Medulla oblongata (tissue), 1 donor: ENCODE results near the gene GHRL.
A peak's percentile ranks its signal among the peaks of the same experiment; 100 is the strongest.
"Not testable (repeated sequence)": the region's sequence is repeated elsewhere in the genome, so short reads cannot be mapped to it uniquely, and the experiment has no call there.

Experiments used
- DNase-seq: peaks from one replicate; pipeline ENCODE4 v3.0.0-alpha.2; 2015; ENCODE audit errors: extremely low spot score

GHRL gene

DNA sequence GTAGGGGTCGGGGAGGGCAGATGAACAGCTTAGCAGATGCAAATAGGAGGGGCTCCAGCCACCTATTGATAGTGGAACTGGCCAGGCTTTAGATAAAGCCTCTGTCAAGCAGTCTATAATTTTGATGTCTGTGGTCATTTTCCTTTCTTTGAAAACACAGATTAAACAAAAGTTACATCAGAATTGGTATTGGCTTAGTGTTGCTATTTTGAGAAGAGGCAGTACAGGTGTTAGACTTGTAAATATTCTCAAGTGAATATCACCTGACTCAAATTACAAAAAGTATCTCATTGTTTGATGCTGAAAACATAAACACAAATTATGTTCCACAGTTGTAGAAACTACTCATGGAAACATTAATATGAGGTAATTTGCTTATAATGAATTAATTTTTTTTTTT is 18.1 kb downstream of the GHRL start:
- no peak for DNase-seq

DNA sequence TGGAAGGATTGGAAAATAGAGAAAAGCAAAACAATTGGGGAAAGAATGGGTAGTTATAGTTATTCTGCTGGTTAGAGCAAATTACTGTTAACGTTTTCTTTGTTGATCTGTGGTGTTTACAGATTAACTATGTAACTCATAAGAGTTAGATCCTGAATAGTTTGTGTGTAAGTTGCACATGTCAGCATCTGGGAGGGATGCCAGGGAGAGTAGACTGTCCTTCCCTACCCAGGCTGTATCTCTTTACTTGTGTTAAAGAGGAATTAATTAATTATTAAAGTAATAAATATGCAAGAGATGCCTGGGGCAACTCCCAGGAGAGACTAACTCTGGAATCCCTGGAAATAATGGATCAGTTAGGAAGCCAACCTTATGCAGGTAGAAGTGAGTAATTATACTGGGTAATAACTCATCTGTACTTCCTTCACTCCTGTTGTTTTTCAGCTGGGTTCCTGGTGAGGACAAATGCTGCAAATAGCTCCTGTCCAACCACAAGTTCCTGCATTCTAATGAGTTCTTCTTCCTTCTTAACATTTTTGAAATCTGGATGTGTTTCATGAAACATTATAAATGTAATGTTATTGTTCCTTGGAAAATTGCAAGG is 18.9 kb downstream of the GHRL start:
- no peak for DNase-seq

DNA sequence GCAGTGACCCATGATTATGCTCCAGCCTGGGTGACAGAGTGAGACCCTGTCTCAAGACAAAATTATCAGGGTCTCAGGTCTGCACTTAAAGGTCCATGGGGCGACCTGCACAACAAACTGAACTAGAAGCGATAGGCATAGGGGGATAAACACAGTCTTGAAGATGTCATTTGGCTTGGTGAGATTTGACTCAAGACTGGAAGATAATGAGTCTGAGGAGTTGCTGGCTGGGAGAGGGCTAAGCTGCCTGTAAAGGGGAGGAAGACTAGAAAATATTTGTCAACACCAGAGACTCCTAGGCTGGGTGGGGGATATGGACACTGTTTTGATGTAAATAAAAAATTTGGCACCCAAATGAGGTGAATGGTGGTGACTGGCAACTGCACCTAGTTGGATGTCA is 19.8 kb downstream of the GHRL start:
- DNase-seq: no peak

DNA sequence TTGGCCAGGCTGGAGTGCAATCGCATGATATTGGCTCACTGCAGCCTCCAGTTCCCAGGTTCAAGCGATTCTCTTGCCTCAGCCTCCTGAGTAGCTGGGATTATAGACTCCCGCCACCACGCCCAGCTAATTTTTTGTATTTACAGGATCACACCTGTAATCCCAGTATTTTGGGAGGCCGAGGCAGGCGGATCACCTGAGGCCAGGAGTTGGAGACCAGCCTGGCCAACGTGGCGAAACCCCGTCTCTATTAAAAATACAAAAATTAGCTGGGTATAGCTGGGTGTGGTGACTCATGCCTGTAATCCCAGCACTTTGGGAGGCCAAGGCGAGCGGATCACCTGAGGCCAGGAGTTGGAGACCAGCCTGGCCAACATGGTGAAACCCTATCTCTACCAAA is 20.3 kb downstream of the GHRL start:
- DNase-seq: not testable (repeated sequence)

DNA sequence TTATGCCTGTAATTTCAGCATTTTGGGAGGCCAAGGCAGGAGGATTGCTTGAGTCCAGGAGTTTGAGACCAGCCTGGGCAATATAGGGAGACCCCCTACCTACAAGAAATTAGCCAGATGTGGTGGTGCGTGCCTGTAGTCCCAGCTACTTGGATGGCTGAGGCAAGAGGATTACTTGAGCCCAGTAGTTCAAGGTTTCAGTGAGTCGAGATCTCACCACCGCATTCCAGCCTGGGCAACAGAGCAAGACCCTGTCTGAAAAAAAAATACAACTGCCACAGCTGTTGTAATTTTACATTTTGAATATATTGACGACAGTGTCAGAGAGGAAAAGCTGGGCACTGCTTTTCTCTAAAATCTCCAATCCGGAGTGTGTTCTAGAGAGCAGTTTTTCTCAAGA is 23.3 kb downstream of the GHRL start:
- DNase-seq: no peak

DNA sequence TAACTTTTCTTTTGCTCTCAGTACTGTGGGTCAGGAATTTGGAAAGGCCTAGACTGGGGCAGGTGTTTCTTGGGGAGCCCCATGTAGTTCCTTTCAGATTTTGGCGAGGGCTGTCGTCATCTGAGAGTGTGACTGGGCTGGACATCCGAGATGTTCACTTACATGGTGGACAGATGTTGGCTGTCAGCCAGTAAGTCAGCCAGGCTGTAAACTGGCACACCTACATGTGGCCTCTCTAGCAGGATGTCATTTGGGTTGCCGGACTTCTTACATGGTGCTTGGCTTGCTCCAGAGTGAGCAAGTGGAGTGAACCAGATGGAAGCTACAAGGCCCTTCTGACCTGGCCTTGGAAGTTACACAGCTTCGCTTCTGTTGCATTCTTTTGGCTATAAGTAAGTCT is 23.8 kb downstream of the GHRL start:
- DNase-seq: no peak

DNA sequence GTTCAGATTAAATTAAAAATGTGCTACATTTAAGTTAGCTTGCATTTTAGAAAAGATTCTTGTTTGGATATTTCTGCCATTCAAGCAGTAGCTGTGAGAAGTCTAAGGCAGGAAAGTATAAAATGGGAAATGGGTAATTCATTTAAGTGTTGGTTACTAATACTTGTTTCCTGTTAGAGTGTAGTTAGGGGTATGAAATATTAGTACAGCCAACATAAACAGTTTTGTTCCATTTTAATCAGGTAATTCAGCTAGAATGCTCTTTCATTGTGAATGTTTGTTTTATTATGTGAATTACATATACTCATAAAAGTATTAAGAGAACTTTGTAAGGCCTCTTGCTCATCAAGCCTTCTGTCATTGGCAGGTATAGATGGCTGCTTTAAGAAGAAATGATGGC is 24.6 kb downstream of the GHRL start:
- no peak for DNase-seq

DNA sequence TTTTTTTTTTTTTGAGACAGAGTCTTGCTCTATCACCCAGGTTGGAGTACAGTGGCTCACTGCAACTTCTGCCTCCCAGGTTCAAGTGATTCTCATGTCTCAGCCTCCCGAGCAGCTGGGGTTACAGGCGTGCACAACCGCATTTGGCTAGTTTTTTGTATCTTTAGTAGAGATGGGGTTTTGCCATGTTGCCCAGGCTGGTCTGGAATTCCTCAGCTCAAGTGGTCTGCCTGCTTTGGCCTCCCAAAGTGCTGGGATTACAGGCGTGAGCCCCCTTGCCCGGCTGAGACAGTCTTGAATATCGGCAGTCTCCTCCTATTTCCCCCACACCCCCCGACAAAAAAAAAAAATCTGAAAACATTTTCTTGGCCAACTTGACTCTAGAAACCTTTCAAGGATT is 25.8 kb downstream of the GHRL start:
- not testable (repeated sequence) for DNase-seq

DNA sequence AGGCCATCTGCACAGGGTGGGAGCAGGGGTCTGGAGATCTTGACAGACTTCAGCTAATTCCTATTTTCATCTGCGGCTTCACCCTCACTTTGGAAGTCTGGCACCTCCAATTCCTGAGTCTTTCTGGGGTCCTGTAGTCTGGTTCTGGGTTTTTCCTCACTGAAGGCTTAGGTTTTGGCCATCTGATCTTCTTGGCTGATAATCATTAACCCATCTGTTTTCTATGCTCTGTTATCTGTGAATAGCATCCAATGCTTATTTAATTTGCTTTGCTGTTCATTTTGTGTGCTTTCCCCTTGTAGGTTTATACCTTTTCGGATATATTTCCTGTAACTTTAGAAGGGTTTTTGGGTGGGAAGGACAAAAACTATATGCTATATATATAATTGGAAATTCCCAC is 26.9 kb downstream of the GHRL start:
- no peak for DNase-seq

DNA sequence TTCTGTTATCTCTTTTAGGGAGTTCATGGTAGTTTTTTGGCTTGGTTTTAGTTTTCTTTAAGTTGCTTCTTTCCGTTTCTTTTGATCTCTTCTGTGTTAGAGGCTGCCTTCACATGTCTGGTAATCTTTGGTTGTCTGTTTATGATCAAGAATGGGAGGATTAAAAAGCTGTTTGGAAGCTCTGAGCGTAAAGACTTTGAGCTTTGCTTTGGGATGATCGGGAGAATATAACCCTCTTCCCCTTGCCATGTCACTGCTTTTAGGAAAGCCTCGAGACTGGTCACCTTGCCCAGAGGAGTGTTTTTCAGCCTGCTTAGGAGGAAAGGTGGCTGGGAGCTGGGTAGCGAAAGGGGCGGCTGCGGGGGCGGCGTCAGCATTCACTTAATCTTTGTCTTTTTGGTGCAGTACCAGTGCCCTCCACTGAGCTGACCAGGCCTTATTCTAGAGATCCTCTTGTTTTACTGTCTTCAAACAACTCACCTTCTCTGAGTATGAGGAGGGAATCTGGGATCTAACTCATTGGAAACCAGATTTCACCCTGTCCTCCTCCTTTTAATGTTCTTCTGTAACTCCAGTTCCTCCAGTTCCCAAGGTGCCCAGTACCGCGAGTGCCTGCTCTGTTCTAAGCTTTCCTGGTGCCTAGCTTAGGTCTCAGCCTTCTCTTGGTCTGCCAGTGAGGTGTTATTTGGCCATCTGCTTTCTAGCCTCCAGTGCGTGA is 28.9 kb downstream of the GHRL start:
- peak; percentile 19 for DNase-seq

DNA sequence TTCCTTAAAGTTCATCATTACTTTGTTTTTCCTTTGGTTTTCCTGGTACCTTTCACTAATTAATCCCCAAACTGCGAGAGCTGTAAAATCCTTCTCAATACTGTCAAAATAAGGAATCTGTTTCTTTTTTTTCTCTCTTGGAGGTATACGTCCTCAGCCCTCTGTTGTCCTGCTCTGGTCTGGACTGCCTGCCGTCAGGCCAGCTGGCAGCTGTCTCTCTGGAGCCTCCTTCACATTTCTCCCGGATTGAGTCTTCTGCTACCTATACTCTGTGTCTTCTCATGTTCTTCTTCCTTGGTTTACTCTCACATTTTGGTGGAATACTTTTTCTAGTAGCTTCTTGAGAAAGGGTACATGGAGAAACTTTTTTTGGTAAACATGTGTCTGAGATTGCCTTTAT is 30.7 kb downstream of the GHRL start:
- DNase-seq: no peak

DNA sequence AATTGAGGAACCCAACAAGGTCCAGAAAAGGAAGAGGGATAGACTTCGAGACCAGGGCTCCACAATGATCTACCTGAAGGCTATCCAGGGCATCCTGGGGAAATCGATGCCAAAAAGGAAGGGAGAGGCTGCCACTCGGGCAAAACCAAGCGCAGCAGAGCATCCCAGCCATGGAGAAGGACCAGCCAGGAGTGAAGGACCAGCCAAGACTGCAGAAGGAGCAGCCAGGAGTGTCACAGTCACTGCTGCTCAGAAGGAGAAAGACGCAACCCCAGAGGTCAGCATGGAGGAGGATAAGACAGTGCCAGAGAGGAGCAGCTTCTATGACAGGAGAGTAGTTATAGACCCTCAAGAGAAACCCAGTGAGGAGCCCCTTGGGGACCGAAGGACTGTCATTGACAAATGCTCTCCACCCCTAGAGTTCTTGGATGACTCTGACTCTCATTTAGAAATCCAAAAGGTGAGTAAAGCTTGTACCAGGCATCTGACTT is 32.5 kb downstream of the GHRL start:
- DNase-seq: no peak

DNA sequence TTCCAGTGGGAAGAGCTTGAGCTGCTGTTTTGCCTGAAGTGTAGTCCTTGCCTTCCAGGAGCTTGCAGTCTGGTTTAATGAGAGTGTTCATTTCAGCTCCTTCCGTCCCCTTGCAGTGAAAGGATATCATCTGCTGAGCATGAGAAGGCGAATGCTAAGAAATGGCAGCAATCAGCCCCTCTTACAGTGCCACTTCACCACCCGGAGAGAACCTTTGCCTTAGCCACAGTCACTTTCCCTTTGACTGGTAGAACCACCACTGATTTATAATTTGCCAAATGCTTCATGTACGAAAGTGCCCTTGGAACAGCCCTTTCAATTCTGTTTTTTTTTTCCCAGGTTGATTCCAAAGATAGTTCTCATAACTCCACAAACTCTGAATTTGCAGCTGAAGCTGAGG is 32.9 kb downstream of the GHRL start:
- no peak for DNase-seq

DNA sequence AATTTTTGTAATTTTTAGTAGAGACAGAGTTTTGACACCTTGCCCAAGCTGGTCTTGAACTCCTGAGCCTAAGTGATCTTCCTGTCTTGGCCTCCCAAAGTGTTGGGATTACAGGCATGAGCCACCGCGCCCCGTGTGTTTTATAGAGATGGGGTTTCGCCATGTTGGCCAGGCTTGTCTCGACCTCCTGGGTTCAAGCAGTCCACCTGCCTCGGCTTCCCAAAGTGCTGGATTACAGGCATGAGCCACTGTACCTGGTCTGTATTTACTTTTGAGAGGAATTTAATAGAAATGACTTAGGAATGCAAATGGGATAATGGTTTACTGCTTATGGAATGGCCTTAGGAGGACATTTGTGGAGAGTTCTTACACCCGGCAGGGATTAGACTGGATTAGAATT is 33.7 kb downstream of the GHRL start:
- no peak for DNase-seq

DNA sequence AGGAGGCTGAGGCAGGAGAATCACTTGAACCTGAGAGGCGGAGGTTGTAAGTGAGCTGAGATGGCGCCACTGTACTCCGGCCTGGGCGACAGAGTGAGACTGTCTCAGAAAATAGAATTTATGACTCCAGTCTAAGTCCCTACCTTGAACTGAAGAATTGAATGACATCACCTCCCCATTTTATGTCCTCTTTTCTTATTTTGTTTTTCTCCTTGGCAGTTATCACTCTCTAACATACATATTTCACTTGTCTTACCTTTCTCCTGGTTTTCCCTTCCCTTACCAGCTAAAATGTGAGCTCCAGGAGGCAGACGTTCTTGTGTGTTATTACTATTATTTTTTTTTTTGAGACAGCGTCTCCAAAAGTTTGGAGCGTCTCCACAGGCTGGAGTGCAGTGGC is 36.9 kb downstream of the GHRL start:
- DNase-seq: no peak

DNA sequence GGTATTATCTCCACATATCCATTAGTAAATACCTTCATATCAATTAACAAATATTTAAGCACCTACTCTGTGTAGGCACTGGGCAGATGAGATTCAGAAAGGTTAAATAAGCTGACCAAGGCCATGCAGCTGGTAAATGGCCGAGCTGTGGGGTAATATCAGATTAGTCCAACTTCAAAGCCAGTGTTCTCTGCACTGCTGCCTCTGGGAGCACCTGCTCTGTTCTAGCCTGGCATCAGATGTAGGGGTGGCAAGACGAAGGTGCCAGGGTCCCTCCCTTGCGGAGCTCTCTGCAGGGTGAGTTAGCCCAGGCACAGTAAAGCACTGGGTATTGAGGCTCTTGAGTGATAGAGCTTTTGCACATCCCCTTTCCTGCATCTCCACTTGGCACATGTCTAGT is 39.0 kb downstream of the GHRL start:
- no peak for DNase-seq

DNA sequence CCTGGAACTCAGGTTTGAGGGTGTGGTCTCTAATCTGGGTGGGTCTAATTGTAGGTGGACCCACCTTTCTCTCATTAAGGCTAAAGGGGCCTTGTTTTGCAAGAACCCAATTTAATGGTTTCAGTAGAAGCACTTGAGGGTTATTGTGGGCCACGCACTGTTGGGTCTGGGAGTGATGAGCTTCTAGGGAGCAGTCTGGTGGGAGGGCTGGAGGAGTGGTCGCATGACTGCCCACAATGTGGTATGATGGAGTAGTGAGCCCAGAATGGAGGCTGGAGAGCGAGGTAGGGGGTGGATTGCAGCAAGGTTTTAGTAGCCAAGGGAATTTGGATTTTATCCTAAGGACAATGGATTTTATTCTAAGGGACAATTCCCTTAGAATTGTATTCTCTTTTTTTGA is 41.7 kb downstream of the GHRL start:
- no peak for DNase-seq

DNA sequence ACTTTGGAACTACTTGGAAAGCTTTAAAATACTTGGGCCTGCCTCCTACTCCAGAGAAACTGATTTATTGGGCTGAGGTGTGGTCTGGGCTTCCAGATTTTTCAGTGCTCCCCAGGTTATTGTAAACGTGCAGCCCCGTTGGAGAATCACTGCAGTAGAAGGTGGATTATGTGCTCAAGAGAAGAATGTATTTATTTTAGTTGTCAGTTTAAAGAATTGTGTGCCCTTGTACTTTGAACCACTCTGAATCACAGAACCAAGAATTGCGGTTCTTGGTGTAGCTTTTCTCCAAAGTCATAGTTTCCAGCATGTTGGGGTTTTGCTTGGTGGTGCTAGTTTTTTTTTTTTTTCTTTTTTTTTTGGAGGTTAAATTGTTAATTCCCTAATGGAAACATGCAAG is 42.9 kb downstream of the GHRL start:
- DNase-seq: no peak

DNA sequence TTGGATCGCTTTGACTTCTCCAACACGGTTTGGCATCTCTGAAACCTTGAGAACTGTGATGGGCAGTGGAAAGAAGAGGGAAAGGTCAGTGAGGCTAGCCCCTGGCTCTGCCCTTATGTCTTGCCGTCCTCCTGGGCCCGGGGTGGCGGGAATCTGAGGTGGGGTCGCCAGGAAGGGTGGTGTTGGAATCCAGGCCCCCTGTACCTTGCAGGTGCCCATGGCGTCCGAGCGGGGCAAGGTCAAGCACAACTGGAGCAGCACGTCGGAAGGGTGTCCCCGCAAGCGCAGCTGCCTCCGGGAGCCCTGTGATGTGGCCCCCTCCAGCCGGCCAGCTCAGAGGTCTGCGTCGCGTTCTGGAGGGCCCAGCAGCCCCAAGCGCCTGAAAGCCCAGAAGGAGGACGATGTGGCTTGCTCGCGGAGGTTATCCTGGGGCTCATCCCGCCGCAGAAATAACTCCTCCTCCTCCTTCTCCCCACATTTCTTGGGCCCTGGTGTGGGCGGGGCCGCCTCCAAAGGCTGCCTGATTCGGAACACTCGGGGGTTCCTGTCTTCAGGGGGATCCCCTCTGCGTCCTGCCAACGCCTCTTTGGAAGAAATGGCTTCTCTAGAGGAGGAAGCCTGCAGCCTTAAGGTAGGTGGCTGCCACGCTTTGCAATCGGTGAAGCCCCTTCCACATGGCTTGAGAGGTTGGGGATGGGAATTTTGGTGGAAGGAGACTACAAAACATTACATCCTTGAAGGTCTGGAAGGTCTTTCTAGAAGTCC is 43.6 kb downstream of the GHRL start:
- DNase-seq: no peak

DNA sequence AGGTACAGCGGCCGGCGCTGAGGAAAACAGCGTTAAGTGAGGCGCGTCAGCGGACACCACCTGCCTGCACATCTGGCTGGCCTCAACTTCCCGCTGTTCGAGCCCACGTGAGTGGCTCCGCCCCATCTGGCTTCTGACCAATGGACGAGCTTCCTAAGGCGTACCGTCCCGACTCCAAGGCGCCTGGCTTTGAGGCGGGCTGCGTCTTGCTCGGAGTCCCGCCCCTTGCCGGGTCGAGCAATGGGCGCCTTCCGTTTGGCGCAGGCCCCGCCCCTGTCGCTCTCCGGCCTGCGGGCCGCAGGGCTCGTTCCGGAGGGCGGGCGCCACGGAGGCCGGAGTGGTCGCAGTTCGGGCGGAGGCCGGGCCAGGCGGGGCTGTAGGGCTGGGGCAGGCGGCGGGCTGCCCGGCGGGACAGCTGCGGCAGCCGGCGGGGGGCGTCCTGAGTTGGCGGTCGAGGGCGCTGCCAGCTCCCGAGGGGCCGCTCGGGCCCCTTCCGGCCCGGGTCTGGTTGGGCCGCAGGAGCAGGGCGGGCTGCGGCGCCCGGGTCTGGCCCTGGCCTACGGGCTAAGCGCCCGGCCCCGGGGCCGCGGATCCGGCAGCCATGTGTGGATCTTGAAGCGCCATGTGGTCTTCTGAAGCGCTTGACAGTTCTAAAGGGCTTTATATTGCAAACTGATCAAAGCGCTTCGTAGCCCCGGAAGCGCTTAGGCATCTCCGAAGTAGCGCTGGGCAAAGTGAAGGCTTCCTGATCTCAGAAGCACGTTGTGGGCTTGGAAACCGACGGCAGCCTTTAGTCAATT is 44.4 kb downstream of the GHRL start, which contains the start of gene TATDN2:
TSS of gene TATDN2 (plus strand) at position 276 of the 800 bp plus-strand sequence. CDS start 742 bp downstream, outside the sequence.
- DNase-seq: peak; percentile 97

DNA sequence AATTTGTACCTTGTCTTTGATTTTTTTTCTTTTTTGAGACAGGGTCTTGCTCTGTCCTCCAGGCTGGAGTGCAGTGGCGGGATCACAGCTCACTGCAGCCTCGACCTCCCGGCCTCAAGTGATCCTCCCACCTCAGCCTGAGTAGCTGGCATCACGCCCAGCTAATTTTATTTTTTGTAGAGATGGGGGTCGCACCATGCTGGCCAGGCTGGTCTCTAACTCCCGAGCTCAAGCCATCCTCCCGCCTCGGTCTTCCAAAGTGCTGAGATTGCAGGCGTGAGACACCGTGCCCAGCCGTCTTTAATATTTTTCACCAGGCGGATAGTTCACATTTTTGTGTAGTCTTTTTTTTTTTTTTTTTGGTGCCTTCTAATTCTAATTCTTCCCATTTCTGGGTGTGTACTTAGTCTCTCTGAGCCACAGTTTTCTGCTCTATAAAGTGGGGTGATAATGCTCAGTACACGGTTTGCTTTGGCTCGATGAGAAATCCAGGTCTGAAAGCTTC is 45.0 kb downstream of the GHRL start:
- DNase-seq: peak; percentile 4
